T-helper 1 cell treated with Interleukin-12 subunit alpha and Interleukin-12 subunit beta and Interleukin-4 antibody, amounts not matched to agents 30 μg/mL and 1 μg/mL, for 36 hours (primary cell): ENCODE measurements around the gene DLGAP4.

Source experiments
- H3K27ac Mint-ChIP-seq: one replicate; pipeline ENCODE4 v1.8.0; 2021; ENCODE audit warnings: mild to moderate bottlenecking, mixed read lengths
- H3K27me3 Mint-ChIP-seq: one replicate; pipeline ENCODE4 v1.8.0; 2021; ENCODE audit warnings: low read depth, mixed read lengths
- H3K36me3 Mint-ChIP-seq: one replicate; pipeline ENCODE4 v1.8.0; 2021; ENCODE audit warnings: low read depth, mixed read lengths
- H3K4me1 Mint-ChIP-seq: one replicate; pipeline ENCODE4 v1.8.0; 2021; ENCODE audit warnings: low read depth, mixed read lengths
- H3K4me3 Mint-ChIP-seq: one replicate; pipeline ENCODE4 v1.8.0; 2021; ENCODE audit warnings: mild to moderate bottlenecking, moderate library complexity, mixed read lengths
- H3K9me3 Mint-ChIP-seq: one replicate; pipeline ENCODE4 v1.8.0; 2021; ENCODE audit warnings: mixed read lengths

The DLGAP4 gene

GRCh38 chr20:36309643-36310042, 3.5 kb downstream of the DLGAP4 start:
- Mint-ChIP-seq H3K9me3 (no peaks in the 10 kb centered on the region), H3K36me3 (no peaks in the 10 kb centered on the region), H3K27me3 (peaks cover 41% of the 10 kb centered on the region)

GRCh38 chr20:36310215-36310981, 4.3 kb downstream of the DLGAP4 start:
- Mint-ChIP-seq H3K27ac (no peak overlapping the region), H3K9me3 (no peaks in the 10 kb centered on the region), H3K4me3 (no peak overlapping the region), H3K4me1 (peaks cover 2% of the 10 kb centered on the region), H3K27me3 (peaks cover 33% of the 10 kb centered on the region), H3K36me3 (no peaks in the 10 kb centered on the region)

More at GRCh38 chr20:36309643-36310042, 3.5 kb downstream of the DLGAP4 start:
- Mint-ChIP-seq H3K27ac (no peak overlapping the region), H3K4me3 (no peak overlapping the region), H3K4me1 (peaks cover 2% of the 10 kb centered on the region)

GRCh38 chr20:36311141-36311853, 5.2 kb downstream of the DLGAP4 start:
- Mint-ChIP-seq H3K9me3 (no peaks in the 10 kb centered on the region), H3K4me3 (no peak overlapping the region), H3K27ac (no peak overlapping the region), H3K4me1 (no peaks in the 10 kb centered on the region), H3K27me3 (peaks cover 29% of the 10 kb centered on the region), H3K36me3 (no peaks in the 10 kb centered on the region)

GRCh38 chr20:36311854-36312723, 6.0 kb downstream of the DLGAP4 start:
- Mint-ChIP-seq H3K4me3 (no peak overlapping the region), H3K27me3 (peaks cover 29% of the 10 kb centered on the region), H3K36me3 (no peaks in the 10 kb centered on the region), H3K27ac (no peak overlapping the region), H3K9me3 (no peaks in the 10 kb centered on the region), H3K4me1 (no peaks in the 10 kb centered on the region)

GRCh38 chr20:36312724-36313441, 6.7 kb downstream of the DLGAP4 start:
- peaks cover 22% of the 10 kb centered on the region for H3K27me3 Mint-ChIP-seq

GRCh38 chr20:36313476-36313875, 7.3 kb downstream of the DLGAP4 start:
- Mint-ChIP-seq H3K9me3 (no peaks in the 10 kb centered on the region), H3K36me3 (no peaks in the 10 kb centered on the region), H3K4me1 (no peaks in the 10 kb centered on the region), H3K27ac (no peak overlapping the region), H3K27me3 (peaks cover 17% of the 10 kb centered on the region), H3K4me3 (no peak overlapping the region)

More at GRCh38 chr20:36312724-36313441, 6.7 kb downstream of the DLGAP4 start:
- Mint-ChIP-seq H3K27ac (no peak overlapping the region), H3K4me3 (no peak overlapping the region), H3K4me1 (no peaks in the 10 kb centered on the region), H3K36me3 (no peaks in the 10 kb centered on the region), H3K9me3 (no peaks in the 10 kb centered on the region)

GRCh38 chr20:36313926-36314325, 7.8 kb downstream of the DLGAP4 start:
- no peaks in the 10 kb centered on the region for H3K9me3 Mint-ChIP-seq
- H3K4me3 Mint-ChIP-seq = no peak overlapping the region
- H3K27ac Mint-ChIP-seq = no peak overlapping the region
- no peaks in the 10 kb centered on the region for H3K36me3 Mint-ChIP-seq
- H3K4me1 Mint-ChIP-seq = no peaks in the 10 kb centered on the region
- peaks cover 14% of the 10 kb centered on the region for H3K27me3 Mint-ChIP-seq

GRCh38 chr20:36314734-36315544, 8.8 kb downstream of the DLGAP4 start:
- Mint-ChIP-seq H3K4me3 (no peak overlapping the region), H3K36me3 (no peaks in the 10 kb centered on the region), H3K27me3 (peaks cover 4% of the 10 kb centered on the region), H3K4me1 (no peaks in the 10 kb centered on the region), H3K27ac (no peak overlapping the region), H3K9me3 (no peaks in the 10 kb centered on the region)

- Mint-ChIP-seq H3K36me3 (no peaks in the 10 kb centered on the region), H3K27ac (no peak overlapping the region), H3K27me3 (no peaks in the 10 kb centered on the region), H3K4me3 (no peak overlapping the region), H3K9me3 (no peaks in the 10 kb centered on the region), H3K4me1 (no peaks in the 10 kb centered on the region)
Observed at GRCh38 chr20:36315545-36316351, 9.6 kb downstream of the DLGAP4 start.

- no peaks in the 10 kb centered on the region for H3K27me3 Mint-ChIP-seq
- no peak overlapping the region for H3K4me3 Mint-ChIP-seq
- H3K36me3 Mint-ChIP-seq = no peaks in the 10 kb centered on the region
- no peaks in the 10 kb centered on the region for H3K4me1 Mint-ChIP-seq
- no peaks in the 10 kb centered on the region for H3K9me3 Mint-ChIP-seq
- no peak overlapping the region for H3K27ac Mint-ChIP-seq
Observed at GRCh38 chr20:36317675-36318074, 11.5 kb downstream of the DLGAP4 start.

- Mint-ChIP-seq H3K36me3 (no peaks in the 10 kb centered on the region), H3K27me3 (no peaks in the 10 kb centered on the region), H3K4me3 (no peak overlapping the region), H3K27ac (no peak overlapping the region), H3K4me1 (no peaks in the 10 kb centered on the region), H3K9me3 (no peaks in the 10 kb centered on the region)
Observed at GRCh38 chr20:36318166-36318565, 12.0 kb downstream of the DLGAP4 start.

GRCh38 chr20:36319356-36320260, 13.5 kb downstream of the DLGAP4 start:
- Mint-ChIP-seq H3K4me3 (no peak overlapping the region), H3K27ac (no peak overlapping the region), H3K9me3 (no peaks in the 10 kb centered on the region), H3K4me1 (no peaks in the 10 kb centered on the region), H3K27me3 (peaks cover 3% of the 10 kb centered on the region), H3K36me3 (no peaks in the 10 kb centered on the region)
